ENCODE measurements around the gene SLC22A14.

The SLC22A14 gene

GRCh38 chr3:38360345-38360744 lies 78.3 kb downstream of the SLC22A14 start:
- DNase-seq (ENCODE audit: extremely low read depth, low read depth): no peak
- TF ChIP-seq CTCF (IDR thresholded peaks at IDR 0.05; ENCODE audit: low read depth, low read length, missing control alignments): no peak
- H3K4me3 ChIP-seq (replicated peaks; ENCODE audit: low read depth, low read length): no peak overlapping the region

- no peak overlapping the region for H3K4me3 ChIP-seq (replicated peaks; ENCODE audit: low read depth, low read length)
- TF ChIP-seq CTCF (IDR thresholded peaks at IDR 0.05; ENCODE audit: low read depth, low read length, missing control alignments): no peak
- DNase-seq (ENCODE audit: extremely low read depth, low read depth): no peak
Measured at GRCh38 chr3:38361496-38361895, 79.4 kb downstream of the SLC22A14 start.

GRCh38 chr3:38362825-38363224 lies 80.7 kb downstream of the SLC22A14 start:
- TF ChIP-seq CTCF (IDR thresholded peaks at IDR 0.05; ENCODE audit: low read depth, low read length, missing control alignments): no peak
- H3K4me3 ChIP-seq (replicated peaks; ENCODE audit: low read depth, low read length): no peak overlapping the region
- DNase-seq (ENCODE audit: extremely low read depth, low read depth): no peak

- TF ChIP-seq CTCF (IDR thresholded peaks at IDR 0.05; ENCODE audit: low read depth, low read length, missing control alignments): no peak
- no peak for DNase-seq (ENCODE audit: extremely low read depth, low read depth)
- H3K4me3 ChIP-seq (replicated peaks; ENCODE audit: low read depth, low read length): no peak overlapping the region
Measured at GRCh38 chr3:38364721-38365400, 82.8 kb downstream of the SLC22A14 start.

GRCh38 chr3:38365469-38366062 lies 83.5 kb downstream of the SLC22A14 start:
- TF ChIP-seq CTCF (IDR thresholded peaks at IDR 0.05; ENCODE audit: low read depth, low read length, missing control alignments): no peak
- H3K4me3 ChIP-seq (replicated peaks; ENCODE audit: low read depth, low read length): no peak overlapping the region
- no peak for DNase-seq (ENCODE audit: extremely low read depth, low read depth)

GRCh38 chr3:38366082-38366481 lies 84.0 kb downstream of the SLC22A14 start:
- no peak for TF ChIP-seq CTCF (IDR thresholded peaks at IDR 0.05; ENCODE audit: low read depth, low read length, missing control alignments)
- no peak for DNase-seq (ENCODE audit: extremely low read depth, low read depth)
- H3K4me3 ChIP-seq (replicated peaks; ENCODE audit: low read depth, low read length): no peak overlapping the region
